AG04450 (cell line): ENCODE data around the gene MIA. TPM values are rescaled to one million over a fixed set of nuclear protein-coding genes. Genes with fewer than 3 reads are reported as not detected.

Experiments
- CTCF ChIA-PET: fragments of 300-600, 350-600 bp; formaldehyde crosslinking; extraction: SDS; loops from one replicate; lab custom pipeline; 2022; ENCODE audit warnings: antibody characterized with exemption, inconsistent platforms; lab: Charles Lee
- POLR2A ChIA-PET: fragments of 350-600 bp; formaldehyde crosslinking; extraction: SDS; loops from one replicate; lab custom pipeline; 2021; ENCODE audit warnings: antibody characterized with exemption, inconsistent platforms; lab: Yijun Ruan, JAX
- DNase-seq: peaks from one replicate; pipeline ENCODE4 v3.0.0-alpha.2; 2011; ENCODE audit warnings: low read depth, low spot score
- H3K27ac ChIP-seq: one replicate; pipeline ENCODE4 v1.5.1; 2012; ENCODE audit warnings: low read depth, low read length, control low read depth
- H3K27me3 ChIP-seq: one replicate; pipeline ENCODE4 v1.6.0; 2012; ENCODE audit warnings: low read length; ENCODE audit not compliant: control insufficient read depth, insufficient read depth
- H3K4me3 ChIP-seq: 2 replicates; pipeline ENCODE4 v1.5.1; 2011; ENCODE audit warnings: mild to moderate bottlenecking, low read depth, low read length, control low read depth
- H3K9me3 ChIP-seq: 2 replicates; pipeline ENCODE4 v1.5.1; 2012; ENCODE audit warnings: low read length; ENCODE audit not compliant: control insufficient read depth, insufficient read depth
- CTCF ChIP-seq: IDR thresholded peaks from 2 replicates; pipeline ENCODE4 v1.5.1; 2011; ENCODE audit warnings: low read depth, low read length, control low read depth, inconsistent platforms
- polyA plus RNA-seq: library from polyadenylated mRNA; depleted of rRNA; stranded (reverse); fragments of >200 nt; gene quantifications from 2 replicates; pipeline ENCODE4 v1.2.3, GENCODE V29; 2011

MIA gene
- polyA plus RNA-seq, 1 experiment: not detected

- TF ChIP-seq CTCF: no peak
- Histone ChIP-seq H3K27ac (no peak overlapping the region), H3K9me3 (no peaks in the 10 kb centered on the region), H3K4me3 (no peak overlapping the region), H3K27me3 (no peaks in the 10 kb centered on the region)
- CTCF ChIA-PET: no interaction called here
- POLR2A ChIA-PET: interaction anchor here (1.1 to 2.5 kb wide), 4 partner anchors 7 to 52 kb away, joined by 3 to 10 read pairs (median 3); partner anchors contain the start of genes ACTMAP, NUMBL and RAB4B
- DNase-seq: no peak
These were observed 32.4 kb upstream of the MIA start for GRCh38 chr19:40742886-40743285.

GRCh38 chr19:40743926-40744325, 31.4 kb upstream of the MIA start:
- ChIA-PET CTCF (interaction anchor here (0.5 to 1.7 kb wide), 2 partner anchors 62 to 543 kb away, joined by 4 to 6 read pairs; no protein-coding TSS in a partner anchor), POLR2A (interaction anchor here (1.1 kb wide), 1 partner anchor 53 kb away, joined by 3 read pairs; the partner anchor contains the start of gene NUMBL)
- Histone ChIP-seq H3K9me3 (no peaks in the 10 kb centered on the region), H3K27me3 (no peaks in the 10 kb centered on the region), H3K27ac (no peak overlapping the region), H3K4me3 (no peak overlapping the region)
- TF ChIP-seq CTCF: no peak
- no peak for DNase-seq

- H3K27ac ChIP-seq: peak overlapping the region; percentile 42
- no peak for DNase-seq
- POLR2A ChIA-PET: interaction anchor here (1.1 to 1.5 kb wide), 3 partner anchors 28 to 82 kb away, joined by 3 to 5 read pairs (median 4); partner anchors contain the start of genes COQ8B and ITPKC
- H3K9me3 ChIP-seq: no peaks in the 10 kb centered on the region
- no peaks in the 10 kb centered on the region for H3K27me3 ChIP-seq
- no peak for TF ChIP-seq CTCF
- no peak overlapping the region for H3K4me3 ChIP-seq
- CTCF ChIA-PET: interaction anchor here (1.7 kb wide), 1 partner anchor 61 kb away, joined by 4 read pairs; no protein-coding TSS in a partner anchor
These were observed 30.5 kb upstream of the MIA start for GRCh38 chr19:40744554-40745401.

- peak overlapping the region; percentile 42 for H3K27ac ChIP-seq
- no peak overlapping the region for H3K4me3 ChIP-seq
- ChIA-PET CTCF (interaction anchor here (1.7 kb wide), 1 partner anchor 61 kb away, joined by 4 read pairs; no protein-coding TSS in a partner anchor), POLR2A (interaction anchor here (1.1 to 1.5 kb wide), 3 partner anchors 28 to 82 kb away, joined by 3 to 5 read pairs (median 4); partner anchors contain the start of genes COQ8B and ITPKC)
- peak; percentile 24 for DNase-seq
- no peaks in the 10 kb centered on the region for H3K27me3 ChIP-seq
- no peak for TF ChIP-seq CTCF
- no peaks in the 10 kb centered on the region for H3K9me3 ChIP-seq
These were observed 29.9 kb upstream of the MIA start for GRCh38 chr19:40745402-40745780.

GRCh38 chr19:40747536-40747935, 27.8 kb upstream of the MIA start:
- TF ChIP-seq CTCF: no peak

More at GRCh38 chr19:40747536-40747935, 27.8 kb upstream of the MIA start:
- Histone ChIP-seq H3K9me3 (no peaks in the 10 kb centered on the region), H3K27me3 (no peaks in the 10 kb centered on the region), H3K4me3 (no peak overlapping the region), H3K27ac (no peak overlapping the region)
- no peak for DNase-seq
- CTCF ChIA-PET: interaction anchor here (1.4 kb wide), 1 partner anchor 59 kb away, joined by 4 read pairs; no protein-coding TSS in a partner anchor
- POLR2A ChIA-PET: no interaction called here
